GM21737 (cell line): ENCODE data around the gene CTSG.
"Not testable (repeated sequence)": the region's sequence is repeated elsewhere in the genome, so short reads cannot be mapped to it uniquely, and the experiment has no call there.

Experiments used
- ATAC-seq: cut with Tn5 transposase; IDR thresholded peaks from one replicate; pipeline ENCODE4 v1.9.1; 2021; ENCODE audit warnings: mild to moderate bottlenecking, moderate library complexity; ENCODE audit not compliant: unreplicated experiment

The CTSG gene

DNA sequence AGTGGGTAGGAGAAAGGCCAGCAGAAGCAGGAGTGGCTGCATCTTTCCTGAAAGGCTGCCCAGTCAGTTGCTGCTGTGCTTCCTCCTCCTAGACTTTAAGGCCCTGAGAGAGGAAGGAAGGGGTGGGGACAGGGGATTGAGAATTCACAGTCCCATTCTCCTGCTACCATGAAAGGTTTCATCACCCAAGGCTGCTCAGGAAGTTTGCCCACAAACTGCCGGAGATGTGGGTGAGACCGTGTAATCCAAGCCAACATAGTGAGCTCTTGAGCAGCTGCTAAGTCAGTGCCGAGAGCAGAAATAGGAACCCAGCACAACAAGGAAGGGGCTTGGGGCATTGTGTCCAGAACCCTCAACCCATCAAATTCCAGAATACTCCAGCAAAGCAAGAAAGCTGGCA lies at the start of gene CTSG:
Gene CTSG (minus strand): TSS at position 69 of the 400 bp plus-strand sequence. CDS start 27 bp downstream, at position 42.
- ATAC-seq: no peak

DNA sequence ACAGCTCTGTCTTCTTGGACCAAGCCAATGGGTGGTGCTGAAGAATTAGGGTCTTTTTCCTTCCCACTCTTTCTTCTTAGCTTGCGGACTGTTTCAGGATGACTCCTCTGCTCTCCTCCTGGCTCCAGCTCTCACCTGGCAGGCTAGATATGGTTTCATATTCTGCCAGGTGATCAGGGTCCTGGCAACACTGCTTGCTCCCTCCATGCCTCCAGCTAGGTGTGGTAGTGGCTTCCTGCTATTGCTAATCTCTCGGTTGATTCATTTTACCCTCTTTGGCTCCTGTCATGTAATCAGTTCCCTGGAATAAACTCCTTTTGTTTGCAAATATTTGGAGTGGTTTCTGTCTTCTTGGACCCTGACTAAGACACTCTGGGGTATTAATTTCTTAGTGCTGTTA lies 37.7 kb upstream of the CTSG start:
- no peak for ATAC-seq

DNA sequence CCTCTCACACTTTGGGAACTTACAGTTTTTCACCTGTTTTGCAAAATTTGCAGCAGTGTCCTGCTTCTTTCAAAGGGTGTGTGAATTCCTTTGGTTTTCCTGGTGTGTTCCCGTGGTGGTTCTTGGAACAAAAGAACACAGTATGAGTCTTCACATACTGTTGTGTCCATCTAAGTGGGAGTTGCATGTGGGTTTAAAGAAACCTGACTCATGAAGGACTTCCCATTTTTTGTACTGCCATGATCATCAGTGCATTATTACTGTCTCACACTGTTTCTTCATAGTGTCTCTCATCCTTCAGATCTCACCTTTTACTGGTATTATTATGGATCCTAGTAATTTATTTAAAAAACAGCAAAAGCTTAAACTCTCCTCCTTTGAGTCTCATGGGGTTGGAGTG lies 37.2 kb upstream of the CTSG start:
- no peak for ATAC-seq

GRCh38 chr14:24612196-24612595 lies 36.1 kb upstream of the CTSG start:
- no peak for ATAC-seq

DNA sequence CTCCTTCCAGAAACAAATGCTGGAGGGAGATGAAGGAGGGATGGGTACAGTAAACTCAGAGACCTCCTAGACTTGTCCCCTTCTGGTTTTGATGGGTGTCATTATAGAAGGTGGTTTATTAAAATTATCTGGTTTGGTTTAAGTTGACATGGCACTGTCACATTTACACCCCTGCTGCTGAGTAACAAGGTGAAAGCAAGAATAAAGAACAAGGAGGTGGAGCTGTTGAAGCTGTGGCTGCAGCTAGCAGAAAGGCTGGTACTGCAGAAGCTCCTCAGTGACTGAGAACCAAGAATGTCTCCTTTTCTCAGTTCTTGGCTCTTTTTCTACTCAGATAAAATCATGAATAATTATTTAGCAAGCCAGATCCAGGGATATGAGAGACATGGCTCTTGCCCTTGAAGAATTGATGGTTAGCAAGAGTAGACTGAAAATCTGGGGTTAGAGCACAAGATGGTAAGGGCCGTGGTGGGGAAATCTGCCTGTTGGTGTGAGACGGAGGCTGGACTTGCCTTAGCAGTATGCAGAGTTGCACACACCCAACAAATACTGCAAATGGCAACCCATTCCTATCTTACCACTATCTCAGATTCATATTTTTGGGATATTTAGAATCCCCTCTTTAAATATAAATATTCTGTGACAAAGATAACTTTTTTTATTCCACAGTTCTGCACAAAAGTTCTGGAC lies 33.8 kb upstream of the CTSG start, which contains the start of gene GZMH:
Gene GZMH (minus strand): TSS at position 31 of the 690 bp plus-strand sequence. CDS start 72 bp downstream, outside the sequence.
- no peak for ATAC-seq

DNA sequence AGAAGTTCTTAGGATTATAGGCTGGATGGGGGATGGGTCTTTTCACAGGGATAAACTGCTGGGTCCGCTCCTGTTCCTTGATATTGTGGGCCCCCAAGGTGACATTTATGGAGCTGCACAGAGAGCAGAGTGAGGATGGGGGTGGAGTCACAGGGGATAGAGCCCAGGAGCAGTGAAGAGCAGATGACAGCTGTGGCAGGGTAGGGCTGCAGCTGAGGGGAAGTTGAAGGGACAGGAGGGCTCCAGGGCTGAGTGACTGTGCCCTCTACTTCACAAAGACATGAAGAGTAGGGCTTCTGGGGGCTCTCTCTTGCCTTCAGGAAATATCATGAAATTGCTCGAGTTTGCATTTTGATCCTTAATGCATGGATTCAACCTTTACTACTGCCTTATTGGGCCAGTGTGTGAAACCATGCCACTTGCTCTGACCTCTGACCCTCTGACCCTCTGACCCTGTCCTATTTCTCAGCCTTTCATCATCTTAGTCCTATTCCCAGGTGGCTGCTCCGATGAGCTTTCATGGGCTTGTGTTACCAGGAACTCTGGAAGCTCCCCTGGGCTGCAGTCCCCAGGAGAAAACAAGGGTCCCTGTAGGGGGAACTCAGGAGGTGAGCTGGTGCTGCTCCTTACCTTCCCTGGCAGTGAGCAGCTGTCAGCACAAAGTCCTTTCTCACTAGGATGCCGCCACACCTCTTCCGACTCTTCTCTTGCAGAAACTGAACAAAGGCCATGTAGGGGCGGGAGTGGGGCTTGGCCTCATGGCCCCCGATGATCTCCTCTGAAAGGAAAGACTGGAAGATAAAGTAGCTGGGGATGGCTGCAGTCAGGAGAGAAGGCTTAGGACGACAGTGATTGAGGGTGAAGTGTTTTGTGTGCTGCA lies 31.8 kb upstream of the CTSG start:
- no peak for ATAC-seq

GRCh38 chr14:24607081-24607480 lies 31.0 kb upstream of the CTSG start:
- no peak for ATAC-seq

DNA sequence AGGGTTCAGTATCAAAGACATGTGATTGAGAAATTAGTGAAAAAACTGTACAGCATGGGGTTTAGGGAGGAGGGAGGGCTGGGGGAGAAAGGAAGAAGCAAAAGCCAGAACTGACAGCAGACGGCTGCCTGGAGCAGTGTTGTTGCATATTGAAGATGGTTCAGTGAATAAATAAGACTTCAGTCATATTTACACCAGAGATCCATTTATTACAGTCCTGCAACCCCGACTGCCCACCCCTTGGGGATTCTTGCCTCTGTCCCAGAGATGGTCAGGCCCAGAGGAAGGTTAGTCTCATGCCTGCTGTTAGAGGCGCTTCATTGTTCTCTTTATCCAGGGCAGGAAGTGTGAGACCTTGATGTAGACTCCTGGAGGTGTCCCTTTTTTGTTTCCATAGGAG lies 30.2 kb upstream of the CTSG start:
- ATAC-seq: no peak

DNA sequence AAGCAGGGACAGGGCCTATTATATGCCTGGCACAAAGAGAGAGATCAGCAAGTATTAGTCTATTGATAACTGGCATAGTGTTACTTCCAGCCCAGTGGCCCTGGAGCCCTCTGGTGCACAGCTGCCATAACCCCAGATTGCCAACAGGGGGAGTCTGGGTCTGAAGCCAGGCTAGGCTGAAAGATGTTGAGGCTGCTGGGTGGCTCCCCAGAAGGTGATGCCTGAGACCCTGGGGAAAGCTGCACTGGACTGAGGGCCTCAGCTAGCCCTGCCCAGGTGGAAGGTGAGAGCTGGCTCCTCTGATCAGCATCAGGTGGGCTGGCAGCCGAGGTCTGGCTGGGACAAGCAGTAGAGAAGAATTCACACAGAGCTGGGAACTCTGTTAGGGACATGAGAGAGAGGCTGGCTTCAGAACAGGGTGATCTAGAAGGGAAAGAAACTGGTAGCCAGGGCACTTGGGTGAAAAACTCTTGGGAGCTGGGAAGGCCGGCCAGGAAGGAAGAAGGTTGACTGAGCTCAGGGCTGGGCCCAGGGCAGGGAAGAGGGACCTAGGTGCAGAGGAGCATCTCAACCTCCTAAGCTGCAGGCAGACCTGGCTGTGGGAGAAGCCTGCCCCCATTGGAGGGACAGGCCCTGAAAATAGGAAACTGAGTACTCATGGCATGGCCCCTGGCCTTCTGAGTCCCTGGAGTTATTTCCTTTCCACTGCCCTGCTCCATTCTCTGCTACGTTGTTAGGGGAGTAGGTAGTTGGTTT lies 29.6 kb upstream of the CTSG start:
- peak; percentile 80 for ATAC-seq

DNA sequence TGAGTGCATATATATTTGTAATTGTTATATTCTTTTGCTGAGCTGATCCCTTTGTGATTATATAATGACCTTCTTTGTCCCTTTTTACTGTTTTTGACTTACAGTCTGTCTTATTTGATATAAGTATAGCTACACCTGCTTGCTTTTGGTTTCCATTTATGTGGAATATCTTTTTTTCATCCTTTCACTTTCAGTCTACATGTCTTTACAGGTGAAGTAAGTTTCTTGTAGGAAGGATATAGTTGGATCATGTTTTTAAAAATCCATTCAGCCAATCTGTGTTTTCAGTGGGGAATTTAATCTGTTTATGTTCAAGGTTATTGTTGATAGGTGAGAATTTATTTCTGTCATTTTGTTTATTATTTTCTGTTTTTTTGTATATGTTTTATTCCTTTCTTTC lies 21.4 kb upstream of the CTSG start:
- no peak for ATAC-seq

DNA sequence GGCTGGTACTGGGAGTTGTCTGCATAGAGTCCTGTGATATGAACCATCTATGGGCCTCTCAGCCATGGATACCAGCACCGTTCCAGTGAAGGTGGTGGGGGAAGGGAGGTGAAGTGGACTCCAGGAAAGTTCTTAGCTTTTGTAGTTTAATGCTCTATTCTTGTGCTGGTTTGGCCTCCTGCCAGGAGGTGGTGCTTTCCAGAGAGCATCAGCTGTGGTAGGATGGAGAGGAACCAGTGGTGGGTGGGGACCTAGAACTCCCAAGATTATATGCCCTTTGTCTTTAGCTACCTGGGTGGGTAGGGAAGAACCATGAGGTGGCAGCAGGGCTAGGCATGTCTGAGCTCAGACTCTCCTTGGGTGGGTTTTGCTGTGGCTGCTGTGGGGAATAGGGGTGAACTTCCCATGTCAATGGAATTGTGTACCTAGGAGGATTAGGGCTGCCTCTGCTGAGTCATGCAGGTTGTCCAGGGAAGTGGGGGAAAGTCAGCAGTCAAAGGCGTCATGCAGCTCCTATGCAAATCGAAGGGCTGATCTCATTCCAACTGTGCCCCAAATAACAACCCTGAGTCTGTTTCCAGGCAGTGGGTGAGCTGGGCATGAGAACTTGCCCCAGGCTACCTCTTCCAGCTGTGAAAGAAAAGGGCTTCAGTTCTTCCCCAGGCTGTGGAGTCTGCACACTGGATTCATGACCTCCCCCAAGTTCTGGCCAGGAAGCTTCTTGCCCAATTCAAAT lies 19.2 kb upstream of the CTSG start:
- no peak for ATAC-seq

DNA sequence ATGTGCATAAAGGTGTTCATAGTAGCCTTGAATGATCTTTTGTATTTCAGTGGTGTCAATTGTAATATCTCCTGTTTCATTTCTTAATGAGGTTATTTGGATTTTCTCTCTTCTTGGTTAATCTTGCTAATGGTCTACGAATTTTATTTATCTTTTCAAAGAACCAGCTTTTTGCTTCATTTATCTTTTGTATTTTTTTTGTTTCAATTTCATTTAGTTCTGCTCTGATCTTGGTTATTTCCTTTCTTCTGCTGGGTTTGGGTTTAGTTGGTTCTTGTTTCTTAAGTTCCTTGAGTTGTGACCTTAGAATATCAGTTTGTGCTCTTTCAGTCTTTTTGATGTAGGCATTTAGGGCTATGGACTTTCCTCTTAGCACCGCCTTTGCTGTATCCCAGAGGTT lies 15.0 kb upstream of the CTSG start:
- ATAC-seq: not testable (repeated sequence)

- not testable (repeated sequence) for ATAC-seq
Measured at GRCh38 chr14:24584402-24584801, 8.4 kb upstream of the CTSG start.

DNA sequence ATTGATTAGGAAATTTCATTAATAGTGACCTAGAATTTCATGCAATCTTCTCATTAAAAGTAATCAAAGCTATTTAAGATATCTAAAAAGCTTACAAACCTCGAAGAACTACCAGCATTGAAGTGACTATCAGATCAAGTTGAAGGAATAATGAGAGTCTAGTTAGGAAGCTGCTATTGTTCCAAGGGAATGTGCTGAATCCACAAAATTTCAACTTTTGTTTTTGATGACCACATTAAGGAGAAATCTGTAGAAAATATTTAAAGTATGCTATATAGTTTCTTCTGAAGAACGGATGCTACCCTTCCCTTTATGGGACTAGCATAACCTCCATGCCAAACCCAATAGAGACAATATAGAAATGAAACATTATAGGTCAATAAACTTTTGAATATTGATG lies 2.5 kb upstream of the CTSG start:
- no peak for ATAC-seq

DNA sequence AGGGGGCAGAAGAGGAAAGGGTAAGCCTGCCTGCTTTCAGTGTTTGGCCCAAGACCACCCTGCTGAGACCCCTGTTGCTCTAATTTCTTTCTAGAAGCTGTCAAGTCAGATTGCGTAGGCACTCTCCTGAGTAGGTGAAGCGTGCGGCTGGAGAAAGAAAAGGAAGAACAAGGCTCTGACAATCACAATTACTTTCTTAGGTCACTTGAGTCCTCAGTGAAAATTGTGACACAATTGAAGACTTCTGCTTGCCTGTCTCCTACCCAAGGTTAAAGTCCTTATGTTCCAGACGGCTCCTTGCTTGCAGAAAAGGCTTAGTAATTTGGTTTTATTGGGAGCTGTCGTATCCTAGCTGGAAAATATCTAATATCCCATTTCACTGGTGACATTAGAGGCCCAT lies 721 bp upstream of the CTSG start:
- ATAC-seq: no peak

- ATAC-seq: no peak
Measured at GRCh38 chr14:24574206-24574774, 1.8 kb downstream of the CTSG start.

- no peak for ATAC-seq
Measured at GRCh38 chr14:24566318-24566717, 9.7 kb downstream of the CTSG start.

DNA sequence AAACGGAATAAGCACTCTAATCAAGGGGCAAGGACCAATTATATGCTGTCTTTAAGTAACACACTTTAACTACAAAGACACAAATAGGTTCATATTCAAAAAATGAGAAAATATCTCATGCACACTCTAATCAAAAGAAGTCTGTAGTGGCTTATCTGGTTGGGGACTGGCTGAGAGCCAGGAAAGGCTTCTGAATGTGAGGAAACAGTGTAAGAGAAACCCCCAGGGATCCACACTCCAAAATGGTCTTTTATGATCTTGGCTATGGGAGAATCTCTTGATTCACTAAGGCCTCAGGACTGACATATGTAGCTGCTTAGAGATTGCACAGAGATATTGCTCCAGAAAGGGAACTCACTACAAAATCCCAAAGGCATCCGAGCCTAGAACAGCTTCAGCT lies 10.3 kb downstream of the CTSG start:
- ATAC-seq: no peak

DNA sequence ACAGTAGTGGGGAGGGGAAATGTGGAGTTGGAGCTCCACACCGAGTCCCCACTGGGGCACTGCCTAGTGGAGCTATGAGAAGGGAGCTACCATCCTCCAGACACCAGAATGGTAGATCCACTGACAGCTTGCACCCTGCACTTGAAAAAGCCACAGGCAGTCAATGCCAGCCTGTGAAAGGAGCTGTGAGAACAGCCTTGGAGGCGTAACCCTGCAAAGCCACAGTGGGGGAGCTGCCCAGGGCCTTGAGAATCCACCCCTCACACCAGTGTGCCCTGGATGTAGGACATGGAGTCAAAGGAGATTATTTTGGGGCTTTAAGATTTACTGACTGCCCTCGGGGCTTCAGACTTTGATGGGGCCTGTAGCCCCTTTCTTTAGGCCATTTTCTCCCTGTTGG lies 12.5 kb downstream of the CTSG start:
- no peak for ATAC-seq

DNA sequence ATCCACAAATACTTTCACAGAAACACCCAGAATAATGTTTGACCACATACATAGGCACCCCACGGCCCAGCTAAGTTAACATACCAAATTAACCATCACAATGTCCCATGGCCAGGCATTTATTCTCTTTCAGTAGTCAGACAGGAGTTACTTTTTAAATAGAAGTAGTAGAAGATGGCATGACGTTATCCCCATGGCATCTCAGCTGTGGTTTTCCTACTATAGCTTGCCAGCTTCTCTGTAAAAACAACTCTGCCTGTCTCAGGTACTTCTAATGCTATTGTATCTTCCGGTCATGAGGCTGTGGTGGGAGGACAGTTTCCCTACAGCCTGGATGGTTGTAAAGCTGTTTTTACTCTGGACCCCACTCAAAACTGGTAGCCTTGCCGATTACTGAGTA lies 19.3 kb downstream of the CTSG start:
- ATAC-seq: no peak
